GM23338 (cell line): ENCODE measurements around the gene SLC1A4.

Experiments used
- CREB1 ChIP-seq: fragments of 250-450 bp; sonication (Bioruptor Pico); IDR thresholded peaks from 2 replicates; pipeline ENCODE4 v1.5.0; 2020; ENCODE audit warnings: low read depth, mild to moderate bottlenecking, moderate library complexity
- EZH2 ChIP-seq: fragments of 200-600 bp; sonication (generic); IDR thresholded peaks from one replicate; pipeline ENCODE4 v1.8.0; 2017; ENCODE audit warnings: antibody characterized with exemption, mild to moderate bottlenecking, low read depth; ENCODE audit not compliant: unreplicated experiment
- TF ChIP-seq, protein P1 (sequence below), 2 experiments: fragments of 200-600 bp in 1 of 2; sonication (generic) in 1 of 2; conservative IDR thresholded peaks; 2 replicates each; pipeline versions ENCODE4 v1.5.1 to v1.6.1; 2016 to 2017; ENCODE audit warnings: antibody characterized with exemption in 2 of 2, low read depth in 2 of 2, mild to moderate bottlenecking in 2 of 2, moderate library complexity in 1 of 2

DNA sequence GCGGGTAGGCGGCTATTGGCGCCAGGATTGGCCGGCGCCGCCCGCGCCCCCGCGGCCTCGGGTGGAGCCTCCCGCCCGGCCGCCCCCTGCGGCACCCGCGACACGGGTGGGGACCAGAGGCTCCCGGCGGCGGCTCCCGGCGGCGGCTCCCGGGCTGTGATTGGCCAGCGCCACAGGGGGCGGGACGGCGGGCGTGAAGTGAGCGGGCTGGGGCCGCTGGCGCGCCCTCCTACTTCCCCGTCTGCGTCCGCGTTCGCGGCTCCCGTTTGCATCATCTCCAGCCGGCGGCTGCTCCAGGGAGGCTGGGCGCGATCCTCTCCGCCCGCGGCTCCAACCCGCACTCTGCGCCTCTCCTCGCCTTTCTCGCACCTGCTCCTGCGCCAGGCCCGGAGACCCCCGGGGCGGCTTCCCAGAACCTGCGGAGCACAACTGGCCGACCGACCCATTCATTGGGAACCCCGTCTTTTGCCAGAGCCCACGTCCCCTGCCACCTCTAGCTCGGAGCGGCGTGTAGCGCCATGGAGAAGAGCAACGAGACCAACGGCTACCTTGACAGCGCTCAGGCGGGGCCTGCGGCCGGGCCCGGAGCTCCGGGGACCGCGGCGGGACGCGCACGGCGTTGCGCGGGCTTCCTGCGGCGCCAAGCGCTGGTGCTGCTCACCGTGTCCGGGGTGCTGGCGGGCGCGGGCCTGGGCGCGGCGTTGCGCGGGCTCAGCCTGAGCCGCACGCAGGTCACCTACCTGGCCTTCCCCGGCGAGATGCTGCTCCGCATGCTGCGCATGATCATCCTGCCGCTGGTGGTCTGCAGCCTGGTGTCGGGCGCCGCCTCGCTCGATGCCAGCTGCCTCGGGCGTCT is at the start of gene SLC1A4:
- TF ChIP-seq CREB1 (CRISPR knock-in tag) (no peak), EZH2 (peak; percentile 55)
- TF ChIP-seq, protein P1, sequence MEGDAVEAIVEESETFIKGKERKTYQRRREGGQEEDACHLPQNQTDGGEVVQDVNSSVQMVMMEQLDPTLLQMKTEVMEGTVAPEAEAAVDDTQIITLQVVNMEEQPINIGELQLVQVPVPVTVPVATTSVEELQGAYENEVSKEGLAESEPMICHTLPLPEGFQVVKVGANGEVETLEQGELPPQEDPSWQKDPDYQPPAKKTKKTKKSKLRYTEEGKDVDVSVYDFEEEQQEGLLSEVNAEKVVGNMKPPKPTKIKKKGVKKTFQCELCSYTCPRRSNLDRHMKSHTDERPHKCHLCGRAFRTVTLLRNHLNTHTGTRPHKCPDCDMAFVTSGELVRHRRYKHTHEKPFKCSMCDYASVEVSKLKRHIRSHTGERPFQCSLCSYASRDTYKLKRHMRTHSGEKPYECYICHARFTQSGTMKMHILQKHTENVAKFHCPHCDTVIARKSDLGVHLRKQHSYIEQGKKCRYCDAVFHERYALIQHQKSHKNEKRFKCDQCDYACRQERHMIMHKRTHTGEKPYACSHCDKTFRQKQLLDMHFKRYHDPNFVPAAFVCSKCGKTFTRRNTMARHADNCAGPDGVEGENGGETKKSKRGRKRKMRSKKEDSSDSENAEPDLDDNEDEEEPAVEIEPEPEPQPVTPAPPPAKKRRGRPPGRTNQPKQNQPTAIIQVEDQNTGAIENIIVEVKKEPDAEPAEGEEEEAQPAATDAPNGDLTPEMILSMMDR (conservative IDR thresholded peaks at IDR 0.05; ENCODE audit: low read depth in 2 of 2): no peak
